ENCODE measurements around the gene SNTB2. TPM values are rescaled to one million over a fixed set of nuclear protein-coding genes. Genes with fewer than 3 reads are reported as not detected.

The SNTB2 gene
- total RNA-seq, 2 experiments from 2014 or later: 11.8 to 13.0 TPM

DNA sequence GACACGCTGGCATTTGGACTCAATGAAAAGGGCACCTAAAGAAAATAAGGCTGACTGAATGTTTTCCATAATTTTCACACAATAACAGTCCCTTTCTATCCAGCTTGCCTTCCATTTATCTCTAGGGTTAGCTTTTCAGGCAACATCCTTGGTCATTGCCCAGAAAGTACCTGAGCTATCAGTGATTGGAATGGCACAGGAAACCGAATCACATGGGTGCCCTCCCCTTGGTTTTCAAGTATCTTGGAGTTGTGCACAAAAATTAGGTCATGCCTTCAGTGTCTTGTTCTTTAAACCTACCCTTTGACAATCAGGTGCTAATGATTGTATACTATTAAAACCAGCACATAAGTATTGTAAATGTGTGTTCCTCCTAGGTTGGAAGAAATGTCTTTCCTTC is 120.9 kb downstream of the SNTB2 start:
- ATAC-seq (no peak), DNase-seq (no peak)
- Mint-ChIP-seq H3K4me3 (no peak overlapping the region), H3K9me3 (no peaks in the 10 kb centered on the region), H3K27ac (no peak overlapping the region), H3K27me3 (no peaks in the 10 kb centered on the region), H3K36me3 (ENCODE audit: low read depth) (peaks cover 6% of the 10 kb centered on the region), H3K4me1 (ENCODE audit: low read depth) (peaks cover 12% of the 10 kb centered on the region)
- POLR2A ChIA-PET: no interaction called here
- TF ChIP-seq, protein P1, sequence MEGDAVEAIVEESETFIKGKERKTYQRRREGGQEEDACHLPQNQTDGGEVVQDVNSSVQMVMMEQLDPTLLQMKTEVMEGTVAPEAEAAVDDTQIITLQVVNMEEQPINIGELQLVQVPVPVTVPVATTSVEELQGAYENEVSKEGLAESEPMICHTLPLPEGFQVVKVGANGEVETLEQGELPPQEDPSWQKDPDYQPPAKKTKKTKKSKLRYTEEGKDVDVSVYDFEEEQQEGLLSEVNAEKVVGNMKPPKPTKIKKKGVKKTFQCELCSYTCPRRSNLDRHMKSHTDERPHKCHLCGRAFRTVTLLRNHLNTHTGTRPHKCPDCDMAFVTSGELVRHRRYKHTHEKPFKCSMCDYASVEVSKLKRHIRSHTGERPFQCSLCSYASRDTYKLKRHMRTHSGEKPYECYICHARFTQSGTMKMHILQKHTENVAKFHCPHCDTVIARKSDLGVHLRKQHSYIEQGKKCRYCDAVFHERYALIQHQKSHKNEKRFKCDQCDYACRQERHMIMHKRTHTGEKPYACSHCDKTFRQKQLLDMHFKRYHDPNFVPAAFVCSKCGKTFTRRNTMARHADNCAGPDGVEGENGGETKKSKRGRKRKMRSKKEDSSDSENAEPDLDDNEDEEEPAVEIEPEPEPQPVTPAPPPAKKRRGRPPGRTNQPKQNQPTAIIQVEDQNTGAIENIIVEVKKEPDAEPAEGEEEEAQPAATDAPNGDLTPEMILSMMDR (IDR thresholded peaks at IDR 0.05): no peak
- CTCF ChIA-PET: no interaction called here
- intact Hi-C loops (cut with micrococcal nuclease): no loop called here

DNA sequence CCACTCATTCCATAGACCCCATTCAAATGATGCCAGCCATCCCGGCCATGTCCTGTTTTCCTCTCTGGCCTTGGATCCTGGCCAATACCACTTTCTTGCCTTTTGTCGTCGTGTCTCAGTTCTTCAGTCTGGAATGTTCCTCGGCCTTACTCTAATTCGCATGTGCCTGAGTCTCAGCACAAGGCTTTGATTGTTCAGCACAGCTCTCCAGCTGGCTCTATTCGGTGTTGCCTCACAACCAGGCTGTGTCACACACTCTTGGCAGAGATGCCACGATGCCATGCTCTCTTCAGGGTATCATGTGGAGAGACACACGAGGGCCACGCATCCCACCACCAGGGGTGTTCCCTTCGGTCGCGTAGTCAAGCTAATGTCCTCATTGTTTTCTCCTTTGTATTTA is 122.4 kb downstream of the SNTB2 start:
- TF ChIP-seq, protein P1 (IDR thresholded peaks at IDR 0.05): no peak
- ATAC-seq: no peak
- H3K4me3 Mint-ChIP-seq: no peak overlapping the region
- H3K9me3 Mint-ChIP-seq: no peaks in the 10 kb centered on the region
- POLR2A ChIA-PET: no interaction called here
- DNase-seq: no peak
- intact Hi-C loops (cut with micrococcal nuclease): no loop called here
- peaks cover 24% of the 10 kb centered on the region for H3K4me1 Mint-ChIP-seq (ENCODE audit: low read depth)
- H3K27me3 Mint-ChIP-seq: no peaks in the 10 kb centered on the region
- H3K27ac Mint-ChIP-seq: no peak overlapping the region
- peaks cover 8% of the 10 kb centered on the region for H3K36me3 Mint-ChIP-seq (ENCODE audit: low read depth)
- CTCF ChIA-PET: interaction anchor here (0.9 kb wide), 1 partner anchor 23 kb away, joined by 3 read pairs; no protein-coding TSS in a partner anchor

DNA sequence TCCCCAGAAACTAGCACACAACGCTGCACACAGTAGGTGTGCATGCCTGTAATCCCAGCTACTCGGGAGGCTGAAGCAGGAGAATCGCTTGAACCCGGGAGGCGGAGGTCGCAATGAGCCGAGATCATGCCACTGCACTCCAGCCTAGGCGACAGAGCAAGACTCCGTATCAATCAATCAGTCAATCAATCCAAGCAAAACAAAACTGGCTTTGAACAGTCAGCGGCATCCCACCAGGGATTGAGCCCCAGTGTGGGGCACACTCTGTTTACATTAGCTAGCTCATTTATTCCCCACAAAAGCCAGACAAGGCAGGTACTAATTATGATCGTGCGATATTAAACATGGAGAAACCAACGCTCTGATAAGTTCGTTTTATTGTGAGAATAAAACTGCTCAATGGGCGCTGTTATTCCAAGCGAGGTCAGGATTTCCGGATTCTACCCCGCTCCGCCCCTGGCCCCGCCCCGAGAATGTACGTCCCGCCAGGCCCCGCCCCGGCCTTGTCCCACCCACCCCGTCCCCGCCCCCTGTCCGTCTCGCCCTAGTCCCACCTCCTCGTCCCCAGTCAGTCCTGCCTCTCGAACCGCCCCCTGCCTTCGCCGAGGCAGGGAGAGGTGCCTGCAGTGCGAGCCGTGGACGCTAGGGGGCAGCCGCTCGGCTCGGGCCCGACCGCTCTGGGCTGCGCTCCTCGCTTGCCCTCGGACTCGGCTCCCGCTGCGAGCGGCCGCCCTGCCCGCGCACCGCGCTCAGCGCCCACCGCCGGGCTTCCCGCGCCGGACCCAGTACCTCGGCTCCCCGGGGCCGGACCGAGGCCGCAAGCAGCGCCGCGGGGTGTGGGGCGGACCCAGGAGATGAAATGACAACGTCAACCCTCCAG is 123.9 kb downstream of the SNTB2 start, which contains the start of gene VPS4A:
VPS4A (plus strand) TSS at position 698 of the 880 bp plus-strand sequence; CDS start at position 860, 162 bp downstream.
- peak; percentile 98 for DNase-seq
- peak within 1 kb of the TSS; percentile 89 for H3K4me3 Mint-ChIP-seq
- ChIA-PET POLR2A (interaction anchor here (0.9 to 8.4 kb wide), 4 partner anchors 13 to 122 kb away, joined by 3 to 93 read pairs (median 9); partner anchors contain the start of gene PDF), CTCF (interaction anchor here (0.9 to 1.7 kb wide), 4 partner anchors 10 to 28 kb away, joined by 3 to 4 read pairs (median 4); no protein-coding TSS in a partner anchor)
- TF ChIP-seq, protein P1 (IDR thresholded peaks at IDR 0.05): peak; percentile 83
- peaks cover 12% of the 10 kb centered on the region for H3K36me3 Mint-ChIP-seq (ENCODE audit: low read depth)
- intact Hi-C loops (cut with micrococcal nuclease): no loop called here
- H3K27ac Mint-ChIP-seq: peak within 1 kb of the TSS; percentile 94
- H3K27me3 Mint-ChIP-seq: no peaks in the 10 kb centered on the region
- peak; percentile 98 for ATAC-seq
- H3K9me3 Mint-ChIP-seq: no peaks in the 10 kb centered on the region
- peaks cover 27% of the 10 kb centered on the region for H3K4me1 Mint-ChIP-seq (ENCODE audit: low read depth)

DNA sequence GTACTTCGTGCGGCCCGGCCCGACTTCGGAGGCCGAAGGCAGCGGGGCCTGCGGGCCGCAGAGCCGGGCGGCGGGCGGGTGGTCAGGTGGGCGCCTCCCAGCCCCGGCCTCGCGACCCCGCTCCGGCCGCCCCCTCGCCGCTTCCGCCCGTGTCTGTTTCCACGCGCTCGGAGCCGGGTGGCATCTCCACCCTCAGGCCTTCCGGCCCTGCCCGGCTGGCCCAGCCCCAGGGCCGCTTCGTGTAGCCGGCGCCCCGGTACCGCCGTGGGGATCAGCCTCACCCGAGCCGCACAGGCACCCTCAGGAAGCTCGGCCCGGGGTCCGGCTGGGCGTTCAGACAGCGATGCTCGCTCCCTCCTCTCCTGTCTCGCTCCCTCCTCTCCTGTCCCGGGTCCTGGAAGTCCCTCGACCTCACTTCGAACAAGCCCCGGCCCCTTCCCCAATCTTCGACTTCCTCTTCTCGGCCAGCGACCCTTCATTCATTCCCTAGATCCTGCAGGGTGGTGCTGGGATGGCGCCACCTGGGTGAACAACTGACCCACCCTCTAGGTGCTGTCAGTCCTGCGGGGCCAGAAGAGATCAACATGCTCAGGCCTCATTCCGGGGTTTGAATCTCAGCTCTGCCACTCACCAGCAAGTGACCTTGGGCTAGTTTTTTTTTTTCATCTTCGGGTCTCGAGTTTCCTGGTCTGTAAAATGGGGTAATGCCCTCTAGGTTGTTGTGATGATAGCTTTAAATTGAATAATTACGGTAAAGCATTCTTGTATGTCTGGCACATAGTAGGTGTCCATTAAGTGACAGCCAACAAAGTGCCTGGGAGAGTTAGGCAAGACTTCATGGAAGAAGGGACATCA is 124.8 kb downstream of the SNTB2 start:
- peak; percentile 37 for ATAC-seq
- Mint-ChIP-seq H3K4me3 (peak overlapping the region; percentile 89), H3K4me1 (ENCODE audit: low read depth) (peaks cover 27% of the 10 kb centered on the region), H3K9me3 (no peaks in the 10 kb centered on the region), H3K27me3 (no peaks in the 10 kb centered on the region), H3K27ac (peak overlapping the region; percentile 94), H3K36me3 (ENCODE audit: low read depth) (peaks cover 17% of the 10 kb centered on the region)
- TF ChIP-seq, protein P1 (IDR thresholded peaks at IDR 0.05): no peak
- DNase-seq: peak; percentile 54
- CTCF ChIA-PET: interaction anchor here (0.6 to 1.1 kb wide), 6 partner anchors 12 to 465 kb away, joined by 3 to 4 read pairs (median 3); no protein-coding TSS in a partner anchor
- intact Hi-C loops (cut with micrococcal nuclease): no loop called here
- POLR2A ChIA-PET: interaction anchor here (1.2 to 8.4 kb wide), 3 partner anchors 12 to 253 kb away, joined by 4 to 93 read pairs (median 15); partner anchors contain the start of gene PDF

Measured in activated CD8-positive, alpha-beta T cell treated with anti-CD3 and anti-CD28 coated beads for 36 hours (primary cell).